NAMALWA (cell line): ENCODE data around the gene GAS1.
A peak's percentile ranks its signal among the peaks of the same experiment; 100 is the strongest.

ENCODE experiments used
- DNase-seq: peaks from one replicate; pipeline ENCODE4 v3.0.0-alpha.2; 2015; ENCODE audit warnings: low spot score

GAS1 gene, protein sequence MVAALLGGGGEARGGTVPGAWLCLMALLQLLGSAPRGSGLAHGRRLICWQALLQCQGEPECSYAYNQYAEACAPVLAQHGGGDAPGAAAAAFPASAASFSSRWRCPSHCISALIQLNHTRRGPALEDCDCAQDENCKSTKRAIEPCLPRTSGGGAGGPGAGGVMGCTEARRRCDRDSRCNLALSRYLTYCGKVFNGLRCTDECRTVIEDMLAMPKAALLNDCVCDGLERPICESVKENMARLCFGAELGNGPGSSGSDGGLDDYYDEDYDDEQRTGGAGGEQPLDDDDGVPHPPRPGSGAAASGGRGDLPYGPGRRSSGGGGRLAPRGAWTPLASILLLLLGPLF

DNA sequence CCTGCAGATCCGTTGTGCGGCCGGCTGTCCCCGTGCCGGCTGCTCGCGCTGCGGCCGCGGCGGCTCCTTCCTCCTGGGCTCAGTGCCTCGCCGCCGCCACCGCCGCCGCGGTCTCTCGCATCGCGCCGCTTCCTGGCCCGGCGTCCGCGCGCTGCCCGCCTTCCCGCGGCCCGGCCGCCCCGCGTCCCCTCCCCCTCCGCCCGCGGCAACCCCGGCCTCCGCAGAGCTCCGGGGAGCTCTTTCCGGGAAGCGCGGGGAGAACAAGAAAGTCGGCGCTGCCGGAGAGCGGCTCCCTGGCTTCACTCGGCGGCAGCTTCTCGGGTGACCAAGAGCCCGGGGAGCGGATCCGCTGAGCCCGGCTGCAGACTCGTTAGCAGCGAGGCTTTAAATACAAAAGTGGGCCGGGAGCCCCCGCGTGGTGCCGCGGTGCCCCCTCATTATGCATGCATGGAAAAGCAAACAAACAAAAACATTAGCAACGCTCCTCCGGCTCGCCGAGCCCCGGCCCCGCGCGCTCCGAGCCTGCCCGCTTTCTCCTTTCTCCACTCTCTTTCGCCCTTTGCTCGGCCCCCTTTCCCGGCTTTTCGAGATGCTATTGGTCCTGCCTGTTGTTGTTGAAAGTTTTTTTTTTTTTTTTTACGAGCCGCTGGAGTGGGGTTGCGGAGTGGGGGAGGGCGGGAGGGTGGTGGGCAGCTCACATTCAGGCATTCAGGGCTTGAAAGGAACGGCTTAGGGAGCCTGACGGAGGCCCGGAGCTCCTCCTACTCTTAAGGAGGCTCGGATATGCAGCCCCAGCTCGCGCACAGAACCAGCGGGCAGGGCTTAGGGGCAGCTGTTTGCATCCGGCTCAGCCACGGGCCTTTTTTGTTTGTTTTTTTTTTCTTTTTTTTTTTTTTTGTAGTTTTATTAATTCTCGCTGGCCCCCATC is at the start of gene GAS1:
GAS1 (minus strand) TSS at position 361 of the 928 bp plus-strand sequence. CDS start 727 bp downstream, outside the sequence.
- DNase-seq: peak; percentile 30

DNA sequence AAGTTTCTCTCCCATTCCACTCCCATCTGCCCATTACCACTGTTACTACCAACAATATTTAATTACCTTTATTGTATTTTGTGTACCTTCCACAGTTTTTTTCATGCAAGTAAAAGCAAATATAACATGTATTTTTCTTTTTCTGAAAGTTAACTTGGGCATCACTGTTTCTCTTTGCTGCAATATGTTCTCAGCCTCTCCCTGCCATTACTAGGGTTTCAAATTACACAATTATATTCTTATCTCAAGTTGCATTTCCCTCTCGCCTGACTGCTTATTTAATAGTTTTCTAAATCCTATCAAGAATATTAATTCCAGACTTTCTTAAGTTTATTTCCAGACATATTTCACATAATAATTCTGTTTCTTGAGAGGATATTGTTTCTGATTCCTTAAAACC is 46.9 kb upstream of the GAS1 start:
- no peak for DNase-seq

DNA sequence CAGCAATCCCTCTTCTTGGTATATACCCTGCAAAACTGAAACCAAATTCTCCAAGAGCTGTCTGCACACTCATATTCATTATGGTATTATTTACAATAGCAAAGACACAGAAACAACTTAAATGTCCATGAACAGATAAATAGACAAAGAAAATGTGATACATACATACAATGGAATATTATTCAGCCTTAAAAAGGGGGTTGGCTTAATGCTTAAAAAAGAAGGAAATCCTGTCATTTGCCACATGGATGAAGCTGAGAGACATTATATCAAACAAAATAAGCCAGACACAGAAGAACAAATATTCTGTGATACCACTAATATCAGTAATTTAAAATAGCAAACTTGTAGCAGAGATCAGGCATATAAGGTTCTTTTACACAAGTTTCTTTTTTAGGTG is 46.5 kb upstream of the GAS1 start:
- DNase-seq: no peak

DNA sequence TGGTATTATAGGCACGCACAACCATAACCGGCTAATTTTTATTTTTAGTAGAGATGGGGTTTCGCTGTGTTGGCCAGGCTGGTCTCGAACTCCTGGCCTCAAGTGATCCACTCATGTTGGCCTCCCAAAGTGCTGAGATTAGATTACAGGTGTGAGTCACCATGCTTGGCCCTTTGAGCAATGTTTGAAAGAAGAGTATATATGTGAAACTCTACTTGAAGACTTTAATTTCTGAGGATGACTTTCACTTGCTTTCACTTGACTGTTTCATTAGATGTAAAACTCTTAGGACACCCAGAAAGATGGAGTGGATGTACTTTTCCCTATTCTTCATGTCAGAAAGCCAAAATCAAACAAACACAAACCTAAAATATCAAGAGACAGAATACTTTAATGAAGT is 43.8 kb upstream of the GAS1 start:
- DNase-seq: no peak

DNA sequence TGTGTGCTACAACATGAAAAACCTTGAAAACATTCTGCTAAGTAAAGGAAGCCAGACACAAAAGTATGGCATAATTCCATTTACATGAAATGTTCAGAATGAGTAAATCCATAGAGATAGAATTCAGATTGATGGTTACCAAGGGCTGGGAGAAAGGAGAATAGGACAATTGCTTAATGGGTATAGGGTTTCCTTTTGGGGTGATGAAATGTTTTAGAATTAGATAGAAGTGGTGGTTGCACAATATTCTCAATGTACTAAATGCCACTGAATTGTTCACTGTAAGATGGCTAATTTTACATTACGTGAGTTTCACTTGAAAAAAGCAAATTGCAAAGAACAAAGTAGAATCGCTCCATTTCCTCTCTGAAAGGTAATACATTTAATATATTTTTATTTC is 43.0 kb upstream of the GAS1 start:
- no peak for DNase-seq

DNA sequence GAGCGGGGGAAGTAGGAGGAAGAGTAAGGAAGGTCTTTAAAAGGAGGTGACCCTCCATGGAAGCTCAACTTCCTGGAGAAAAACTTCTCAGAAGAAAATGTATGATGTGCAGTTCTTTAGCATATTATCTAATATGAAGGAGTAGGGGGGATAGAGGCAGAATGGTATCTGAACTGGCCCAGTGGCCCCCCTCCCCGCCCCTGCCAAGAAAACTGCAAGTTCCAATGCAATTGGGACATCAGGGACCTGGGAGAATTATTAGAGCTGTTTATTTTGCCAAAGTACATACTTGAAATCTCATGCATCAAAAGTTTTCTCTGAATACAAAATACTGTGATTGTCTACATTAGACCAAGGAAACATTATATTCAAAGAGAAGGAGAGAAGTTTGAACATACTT is 40.6 kb upstream of the GAS1 start:
- no peak for DNase-seq

DNA sequence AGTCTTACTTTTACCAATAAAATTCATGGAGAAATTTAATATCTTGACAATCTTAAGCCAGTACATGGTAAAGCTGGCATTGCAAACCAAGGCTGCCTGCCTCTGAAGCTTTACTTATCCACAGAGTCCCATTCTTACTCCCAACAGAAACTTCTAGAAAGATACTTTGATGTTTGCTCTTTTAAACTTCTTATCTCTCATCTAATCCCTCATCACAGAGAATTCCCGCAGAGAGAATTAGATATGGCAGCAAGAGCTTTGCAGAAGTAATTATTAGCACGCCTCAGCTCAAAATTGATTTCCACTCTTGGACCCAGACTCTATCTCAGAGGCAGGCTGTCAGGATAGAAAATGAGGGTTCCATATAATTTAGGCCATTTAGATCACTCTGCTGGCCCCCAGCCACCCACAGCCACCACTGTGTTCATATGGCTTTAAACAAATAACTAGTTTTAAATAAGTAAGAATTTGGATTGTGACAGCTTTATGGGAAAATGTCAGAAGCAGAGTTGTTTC is 37.9 kb upstream of the GAS1 start:
- DNase-seq: no peak

DNA sequence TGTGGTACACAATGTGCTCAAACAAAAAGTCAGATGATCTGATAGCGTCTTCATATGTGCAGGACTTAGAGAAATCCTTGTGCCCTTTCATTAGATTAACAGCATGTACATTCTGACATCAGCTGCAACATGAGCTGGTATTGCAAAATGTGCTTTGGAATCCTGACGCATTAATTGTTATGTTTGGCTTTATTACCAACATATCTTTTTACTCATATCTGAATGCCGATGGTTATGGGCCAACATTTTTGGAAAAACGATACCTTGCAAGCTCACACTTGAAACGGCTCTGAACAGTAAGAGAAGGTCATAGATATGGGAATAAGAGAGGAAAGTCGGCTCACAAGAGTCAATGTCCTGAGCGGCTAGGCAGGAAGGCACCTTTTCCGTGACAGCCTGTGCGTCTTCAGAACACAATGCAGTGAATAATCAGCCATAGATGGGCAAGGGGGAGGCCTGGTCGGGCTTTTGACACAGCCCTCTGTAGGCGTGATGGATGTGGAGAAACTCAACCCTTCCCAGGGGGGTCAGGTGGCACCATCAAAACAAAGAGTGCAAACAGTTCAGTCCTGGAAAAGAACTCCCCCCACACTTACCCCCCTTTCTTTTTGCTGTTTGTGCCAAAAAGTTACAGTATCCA is 36.4 kb upstream of the GAS1 start:
- no peak for DNase-seq

DNA sequence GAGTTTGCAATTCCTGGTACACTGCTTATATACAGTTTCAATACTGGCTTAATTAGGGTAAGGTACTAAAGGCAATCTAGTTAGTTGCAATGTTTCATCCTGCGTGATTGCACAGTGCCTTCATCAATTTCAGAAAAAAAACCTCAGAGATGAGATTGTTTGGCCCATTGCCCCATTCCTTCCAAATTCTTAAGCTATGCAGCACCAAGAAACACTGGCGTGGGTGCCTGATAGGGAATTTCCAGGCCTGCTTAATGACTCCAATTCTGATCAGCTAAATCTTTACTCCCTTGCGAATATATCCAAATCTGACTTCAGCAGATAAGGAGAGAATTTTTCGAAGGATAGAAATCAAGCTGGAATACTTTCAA is 35.9 kb upstream of the GAS1 start:
- no peak for DNase-seq

DNA sequence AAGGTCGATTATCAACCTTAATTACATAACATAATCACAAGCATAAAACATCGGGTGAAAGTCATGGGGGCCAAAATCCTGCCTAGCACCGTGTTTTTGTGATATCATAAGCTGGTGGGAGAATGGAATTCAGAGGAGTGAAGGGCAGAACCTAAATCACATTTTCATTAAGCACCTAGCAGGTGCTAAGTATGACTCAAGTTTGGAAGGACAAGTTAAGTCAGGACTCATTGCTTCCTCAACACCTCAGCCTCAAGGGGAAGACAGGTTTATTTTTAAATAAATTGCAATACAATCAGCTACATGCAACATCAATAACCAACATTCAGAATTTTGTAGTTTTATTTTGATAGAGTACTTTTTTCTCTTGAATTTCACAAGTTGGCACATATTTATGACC is 33.5 kb upstream of the GAS1 start:
- DNase-seq: no peak

DNA sequence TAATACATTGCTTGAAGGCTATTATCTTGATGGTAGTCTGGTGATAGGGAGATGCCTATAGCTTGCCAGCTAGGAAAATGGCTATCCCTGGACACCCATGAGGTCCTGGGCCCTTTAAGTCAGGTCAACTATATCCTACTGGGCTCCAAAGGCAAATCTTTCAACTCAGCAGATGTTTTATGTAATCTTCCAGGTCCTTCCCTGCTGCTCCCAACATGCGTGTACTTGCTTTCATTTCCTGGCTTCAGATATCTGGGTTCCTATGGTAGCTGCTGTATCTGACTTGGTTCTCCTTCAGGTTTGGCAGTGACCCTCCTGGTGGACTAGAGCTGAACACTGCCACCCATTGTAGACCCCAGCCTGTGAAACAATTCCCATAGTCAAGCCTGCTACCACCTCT is 32.4 kb upstream of the GAS1 start:
- DNase-seq: no peak

DNA sequence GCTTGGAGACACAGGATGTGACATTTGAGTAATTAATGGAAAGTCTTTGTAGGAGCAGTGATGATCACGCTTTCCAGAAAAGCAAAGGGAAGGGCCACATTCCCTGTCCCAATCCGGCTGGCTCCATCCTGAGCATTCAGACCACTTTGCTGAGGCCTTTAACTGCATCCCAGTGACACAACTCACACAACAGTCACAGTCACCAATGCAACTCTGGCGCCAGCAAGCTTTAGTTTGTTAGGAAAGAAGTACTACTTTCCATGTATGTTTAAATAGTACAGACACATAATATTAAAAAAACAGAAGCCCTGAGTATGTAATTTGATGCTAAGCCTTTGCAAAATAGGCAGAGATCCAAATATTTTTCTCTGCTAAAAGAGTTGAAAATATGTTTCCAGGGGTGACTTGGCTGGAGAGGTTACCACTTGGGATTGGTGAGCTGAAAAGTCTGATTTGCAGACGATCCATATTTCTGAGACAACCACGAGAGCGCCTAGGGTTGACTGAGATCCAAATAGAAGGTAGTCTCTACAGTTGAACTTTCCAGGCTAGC is 31.7 kb upstream of the GAS1 start:
- no peak for DNase-seq

DNA sequence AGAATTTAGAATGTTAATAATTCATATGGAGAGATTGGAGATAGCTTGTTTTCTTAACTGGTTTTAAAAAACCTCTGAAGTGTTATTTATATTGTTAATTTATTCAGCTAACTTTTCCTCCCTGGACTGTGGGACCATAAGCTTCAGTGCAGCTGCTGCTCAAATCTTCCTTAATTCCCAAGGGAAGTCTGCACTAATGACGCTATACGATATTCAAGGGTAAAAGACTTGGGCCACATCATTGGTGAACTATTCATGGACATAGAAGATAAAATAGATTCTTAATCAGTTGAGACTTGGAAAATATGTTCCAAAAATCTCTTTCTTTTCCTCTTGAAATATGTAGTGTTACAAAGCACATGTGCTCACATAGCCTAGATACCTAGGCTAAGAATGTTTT is 31.1 kb upstream of the GAS1 start:
- DNase-seq: no peak

DNA sequence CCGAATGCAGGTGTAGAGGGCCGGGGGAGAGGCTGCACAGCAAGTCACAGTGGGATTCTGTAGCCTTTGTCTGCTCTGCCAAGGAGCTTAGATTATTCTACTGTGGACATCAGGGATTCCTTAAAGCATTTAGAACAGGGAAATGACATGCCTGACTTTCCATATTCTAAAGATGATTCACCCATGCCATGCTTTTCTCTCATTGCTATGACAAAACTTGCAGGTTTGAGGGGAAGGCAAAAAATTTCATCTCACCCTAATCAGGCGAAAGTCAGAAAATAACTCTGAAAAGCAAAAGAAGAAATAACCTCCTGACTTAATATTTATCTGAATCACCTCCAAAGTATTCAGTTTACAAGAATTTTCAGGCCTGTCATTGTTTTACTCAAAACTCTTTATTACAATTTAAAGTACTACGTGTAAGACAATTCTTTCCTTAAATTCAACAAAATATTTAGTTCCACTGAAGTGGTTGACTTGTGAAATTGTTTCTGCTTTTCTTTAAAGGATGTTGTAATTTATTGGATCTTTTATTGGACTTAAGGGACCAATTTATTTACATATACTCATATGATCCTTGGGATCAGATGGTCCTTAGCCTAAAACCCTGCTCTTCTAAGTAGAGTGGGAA is 30.0 kb upstream of the GAS1 start:
- no peak for DNase-seq

DNA sequence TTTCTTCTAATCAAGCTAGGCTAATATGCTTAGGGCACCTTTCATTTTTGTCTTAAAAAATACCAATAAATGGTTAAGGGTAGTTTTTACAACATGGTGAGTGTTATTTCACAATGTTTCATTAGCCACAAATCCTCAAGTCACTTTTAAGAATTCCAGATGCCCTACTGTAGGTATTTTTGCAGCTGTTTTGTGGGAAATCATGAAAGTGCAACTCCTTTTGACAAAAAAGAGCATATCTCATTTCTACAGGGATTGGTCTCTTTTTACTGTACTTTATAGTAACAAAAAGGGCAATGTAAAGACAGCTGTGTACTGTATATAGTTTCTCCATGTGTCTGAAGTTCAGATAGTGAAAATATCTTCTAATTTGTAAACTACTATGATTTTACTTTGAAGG is 28.3 kb upstream of the GAS1 start:
- no peak for DNase-seq

DNA sequence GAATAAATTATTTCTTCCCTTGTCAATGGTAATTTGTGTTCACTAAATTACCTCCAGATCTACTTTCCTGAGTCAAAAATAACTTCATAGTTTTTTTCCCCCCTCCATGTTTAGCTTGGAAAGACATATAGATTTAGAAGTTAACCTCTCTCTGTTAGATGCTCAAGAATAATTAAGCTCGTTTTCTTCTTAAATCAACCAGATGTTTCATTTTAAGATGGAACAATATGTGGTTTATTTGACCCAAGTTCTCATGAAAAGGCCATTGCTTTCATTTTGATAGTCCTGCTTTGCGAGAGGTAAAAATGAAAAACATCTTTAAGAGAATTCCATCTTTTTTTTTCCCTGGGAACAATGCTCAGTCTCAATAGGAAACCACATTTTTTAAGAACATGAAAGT is 27.7 kb upstream of the GAS1 start:
- no peak for DNase-seq

DNA sequence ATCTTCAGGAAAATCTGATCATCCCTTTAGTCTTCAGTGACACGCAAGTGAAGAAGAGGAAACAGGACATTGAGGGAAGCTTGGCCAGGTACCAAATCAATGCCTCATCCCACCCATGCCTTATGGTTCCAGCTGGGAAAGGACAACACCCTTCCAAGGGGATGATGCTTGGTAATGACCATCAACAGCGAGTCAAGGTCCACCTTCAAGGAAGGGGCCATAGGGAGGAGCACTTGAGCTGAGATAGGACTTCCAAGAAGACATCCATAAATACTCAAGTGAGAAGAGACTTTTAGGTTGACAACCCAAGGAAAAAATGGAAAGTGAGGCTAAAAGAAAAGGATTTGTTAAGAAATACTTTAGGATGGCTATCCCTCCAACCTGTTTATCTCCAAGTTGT is 27.1 kb upstream of the GAS1 start:
- DNase-seq: no peak

DNA sequence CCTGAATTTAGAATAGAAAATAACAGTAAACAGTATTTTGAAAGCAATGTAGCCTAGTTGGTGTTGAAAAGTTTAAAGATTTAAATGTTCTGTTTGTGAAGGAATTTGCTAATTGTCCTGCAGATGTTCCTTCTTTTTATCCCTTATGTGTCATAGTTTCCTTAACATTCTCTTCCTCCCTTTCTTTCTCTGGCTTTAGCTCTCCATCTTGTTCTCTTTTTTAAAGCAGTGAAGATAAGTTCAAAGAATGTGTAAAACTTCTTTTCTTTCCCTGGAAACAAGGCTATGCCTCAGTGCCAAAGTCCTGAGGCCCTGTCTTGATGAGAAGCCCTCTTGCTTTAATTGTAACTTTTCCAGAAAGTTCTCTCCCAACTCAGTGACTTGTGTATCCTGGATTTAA is 24.4 kb upstream of the GAS1 start:
- DNase-seq: no peak

DNA sequence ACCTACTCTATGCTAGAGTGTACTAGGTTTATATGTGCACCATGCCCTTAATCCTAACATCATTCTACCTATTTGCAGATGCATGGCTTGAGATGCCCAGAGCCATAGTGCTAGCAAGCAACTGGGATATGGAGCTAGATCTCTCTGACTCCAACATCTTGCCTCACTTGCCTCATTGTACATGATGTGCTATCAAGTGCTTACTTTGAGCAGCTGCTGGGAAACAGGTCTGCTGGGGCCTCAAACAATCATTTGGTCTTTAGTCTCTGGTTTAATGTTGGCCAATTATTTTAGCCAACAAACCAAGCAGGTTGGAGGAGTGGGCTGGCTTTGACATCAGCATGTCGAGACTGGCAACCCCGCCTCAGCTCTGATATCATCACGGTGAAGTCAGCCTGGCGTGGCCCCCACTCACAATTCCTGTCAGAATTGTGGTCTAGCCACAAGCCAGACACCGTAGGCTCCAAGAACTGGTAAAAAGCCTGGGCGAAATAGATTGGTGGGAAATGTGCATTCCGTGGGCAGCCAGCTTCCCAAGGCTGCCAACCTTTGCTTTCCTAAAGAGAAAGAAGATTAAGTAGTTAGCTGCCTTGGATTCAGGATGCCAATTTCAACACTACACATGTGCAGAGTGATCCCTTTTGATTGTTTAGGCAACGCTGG is 21.1 kb upstream of the GAS1 start:
- DNase-seq: no peak

DNA sequence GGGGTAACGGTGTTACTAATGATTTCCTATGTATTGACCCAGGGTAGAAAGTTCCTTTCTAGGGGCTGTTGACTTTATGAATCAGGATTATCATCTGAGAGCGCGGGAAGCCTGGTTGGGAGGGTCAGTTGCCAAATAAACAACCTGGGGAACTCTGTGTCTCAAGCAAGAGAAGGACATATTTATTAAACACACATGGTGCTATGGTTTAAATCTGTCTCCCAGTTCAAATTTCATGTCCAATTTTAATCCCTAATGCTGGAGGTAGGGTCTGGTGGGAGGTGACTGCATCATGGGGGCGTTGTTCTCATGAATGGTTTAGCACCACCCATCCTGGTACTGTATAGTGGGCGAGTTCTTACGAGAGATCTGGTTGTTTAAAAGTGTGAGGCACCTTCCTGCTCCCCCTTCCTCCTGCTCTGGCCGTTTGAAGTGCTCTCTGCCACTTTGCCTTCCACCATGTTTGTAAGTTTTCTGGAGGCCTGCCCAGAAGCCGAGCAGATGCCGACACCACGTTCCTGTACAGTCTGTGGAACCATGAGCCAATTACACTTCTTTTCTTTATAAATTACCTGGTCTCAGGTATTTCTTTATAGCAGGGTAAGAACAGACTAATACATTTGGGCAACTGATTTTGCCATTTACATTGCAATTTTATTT is 19.7 kb upstream of the GAS1 start:
- DNase-seq: no peak
